Suprapubic skin (tissue), 4 donors: ENCODE measurements around the gene SHC2. TPM values are rescaled to one million over a fixed set of nuclear protein-coding genes. Genes with fewer than 3 reads are reported as not detected.
"Not testable (repeated sequence)": the region's sequence is repeated elsewhere in the genome, so short reads cannot be mapped to it uniquely, and the experiment has no call there.

Experiments
- DNase-seq, 2 donors: peaks; one replicate each; pipeline ENCODE4 v3.0.0-alpha.2; 2019; ENCODE audit warnings: low spot score in 2 of 2
- H3K27ac ChIP-seq: fragments of 200-600 bp; sonication (generic); one replicate; pipeline ENCODE4 v1.5.1; 2019
- H3K27me3 ChIP-seq: fragments of 200-600 bp; sonication (generic); one replicate; pipeline ENCODE4 v1.5.1; 2019
- H3K36me3 ChIP-seq: fragments of 200-600 bp; sonication (generic); one replicate; pipeline ENCODE4 v1.5.1; 2019
- H3K4me1 ChIP-seq: fragments of 200-600 bp; sonication (generic); one replicate; pipeline ENCODE4 v1.5.1; 2019
- H3K4me3 ChIP-seq: fragments of 200-600 bp; sonication (generic); one replicate; pipeline ENCODE4 v1.5.1; 2019; ENCODE audit warnings: mild to moderate bottlenecking
- H3K9me3 ChIP-seq: fragments of 200-600 bp; sonication (generic); one replicate; pipeline ENCODE4 v1.5.1; 2019
- EP300 ChIP-seq: sonication (generic); formaldehyde crosslinking; IDR thresholded peaks from one replicate; pipeline ENCODE4 v1.6.1; 2017; ENCODE audit warnings: antibody characterized with exemption
- POLR2A ChIP-seq, 2 donors: fragments of 450-650 bp; IDR thresholded peaks; one replicate each; pipeline ENCODE4 v1.6.1; 2017; ENCODE audit warnings: antibody characterized with exemption in 2 of 2, mild to moderate bottlenecking in 2 of 2, moderate library complexity in 2 of 2
- POLR2AphosphoS5 ChIP-seq, 3 donors: sonication (generic); formaldehyde crosslinking; IDR thresholded peaks; one replicate each; pipeline ENCODE4 v1.6.1; 2017; ENCODE audit warnings: antibody characterized with exemption in 3 of 3
- WGBS: methylation state at CpG from one replicate; pipeline ENCODE4 v1.1.5; 2018; 5-methylcytosine and 5-hydroxymethylcytosine counted together
- total RNA-seq, 4 donors: library from RNA; depleted of rRNA; stranded (reverse); fragments of >200 nt; gene quantifications; one replicate each; pipeline ENCODE4 v1.1.0, GENCODE V29; 2016
- TF ChIP-seq, protein P1 (sequence below), 2 donors: fragments of 200-600 bp in 1 of 2; fragments of 450-650 bp in 1 of 2; sonication (generic) in 1 of 2; IDR thresholded peaks; one replicate each; pipeline ENCODE4 v1.5.1; 2016 to 2019; ENCODE audit warnings: antibody characterized with exemption in 2 of 2, mild to moderate bottlenecking in 1 of 2, moderate library complexity in 1 of 2

The SHC2 gene
- total RNA-seq, 4 donors from 2014 or later = 16.3 to 40.7 (median 19.6) TPM

DNA sequence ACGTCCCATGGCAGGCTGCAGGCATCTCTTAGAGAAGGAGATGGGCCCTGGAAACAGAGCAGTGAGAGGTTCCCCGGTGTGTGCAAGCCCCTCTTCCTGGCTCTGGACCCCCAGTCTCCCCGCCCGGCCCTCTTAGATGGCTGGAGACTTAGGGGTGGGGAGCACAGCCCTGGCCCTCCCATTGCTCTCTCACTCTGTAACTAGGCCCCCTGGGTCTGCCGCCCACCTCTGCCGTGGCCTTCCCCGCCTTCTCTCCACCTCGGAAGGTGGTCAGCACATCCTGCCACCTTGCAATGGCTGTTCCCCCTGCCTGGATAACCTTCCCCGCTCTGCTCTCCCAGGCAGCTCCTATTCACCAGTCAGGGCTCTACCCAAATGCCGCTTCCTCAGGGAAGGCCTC lies 30.1 kb downstream of the SHC2 start:
- 97% methylated on average over 9 of the region's 10 CpGs for WGBS
- TF ChIP-seq POLR2A (IDR thresholded peaks at IDR 0.05) (no peak), POLR2AphosphoS5 (IDR thresholded peaks at IDR 0.05) (no peak), EP300 (no peak)
- TF ChIP-seq, protein P1, sequence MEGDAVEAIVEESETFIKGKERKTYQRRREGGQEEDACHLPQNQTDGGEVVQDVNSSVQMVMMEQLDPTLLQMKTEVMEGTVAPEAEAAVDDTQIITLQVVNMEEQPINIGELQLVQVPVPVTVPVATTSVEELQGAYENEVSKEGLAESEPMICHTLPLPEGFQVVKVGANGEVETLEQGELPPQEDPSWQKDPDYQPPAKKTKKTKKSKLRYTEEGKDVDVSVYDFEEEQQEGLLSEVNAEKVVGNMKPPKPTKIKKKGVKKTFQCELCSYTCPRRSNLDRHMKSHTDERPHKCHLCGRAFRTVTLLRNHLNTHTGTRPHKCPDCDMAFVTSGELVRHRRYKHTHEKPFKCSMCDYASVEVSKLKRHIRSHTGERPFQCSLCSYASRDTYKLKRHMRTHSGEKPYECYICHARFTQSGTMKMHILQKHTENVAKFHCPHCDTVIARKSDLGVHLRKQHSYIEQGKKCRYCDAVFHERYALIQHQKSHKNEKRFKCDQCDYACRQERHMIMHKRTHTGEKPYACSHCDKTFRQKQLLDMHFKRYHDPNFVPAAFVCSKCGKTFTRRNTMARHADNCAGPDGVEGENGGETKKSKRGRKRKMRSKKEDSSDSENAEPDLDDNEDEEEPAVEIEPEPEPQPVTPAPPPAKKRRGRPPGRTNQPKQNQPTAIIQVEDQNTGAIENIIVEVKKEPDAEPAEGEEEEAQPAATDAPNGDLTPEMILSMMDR (IDR thresholded peaks at IDR 0.05) = no peak
- Histone ChIP-seq H3K9me3 (no peaks in the 10 kb centered on the region), H3K4me1 (no peaks in the 10 kb centered on the region), H3K27me3 (no peaks in the 10 kb centered on the region), H3K4me3 (no peak overlapping the region), H3K36me3 (peaks cover 4% of the 10 kb centered on the region), H3K27ac (no peak overlapping the region)
- DNase-seq = no peak

DNA sequence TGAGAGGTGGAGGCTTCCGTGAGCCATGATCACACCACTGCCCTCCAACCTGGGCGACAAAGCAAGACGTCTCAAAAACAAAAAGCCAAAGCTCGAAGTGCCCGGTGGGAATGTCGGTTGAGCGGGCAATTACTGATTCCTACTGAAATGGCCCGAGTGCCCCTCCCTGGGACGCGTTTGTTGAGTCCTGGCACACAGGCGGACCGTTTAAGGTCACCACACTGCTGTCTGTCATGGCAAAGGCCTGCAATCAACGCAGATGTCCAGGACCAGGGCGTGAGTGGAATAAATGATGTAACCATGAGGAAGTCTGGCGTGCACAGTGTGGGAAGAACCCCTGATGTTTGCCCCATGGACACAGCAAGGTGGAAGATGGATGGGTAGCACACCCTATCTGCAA lies 32.7 kb downstream of the SHC2 start:
- Histone ChIP-seq H3K4me3 (no peak overlapping the region), H3K4me1 (no peaks in the 10 kb centered on the region), H3K27ac (no peak overlapping the region), H3K27me3 (no peaks in the 10 kb centered on the region), H3K36me3 (peaks cover 4% of the 10 kb centered on the region), H3K9me3 (no peaks in the 10 kb centered on the region)
- WGBS = 91% methylated on average over 13 of the region's 15 CpGs
- DNase-seq = peak in 1 of 2 donors; percentile 60
- TF ChIP-seq POLR2A (IDR thresholded peaks at IDR 0.05) (no peak), POLR2AphosphoS5 (IDR thresholded peaks at IDR 0.05) (no peak)

- WGBS = 77% methylated on average over 13 of the region's 19 CpGs
- not testable (repeated sequence) for H3K36me3 ChIP-seq, H3K27me3 ChIP-seq, H3K9me3 ChIP-seq, H3K4me3 ChIP-seq, H3K27ac ChIP-seq, H3K4me1 ChIP-seq, DNase-seq
These were observed 33.2 kb downstream of the SHC2 start for GRCh38 chr19:427675-428074.

GRCh38 chr19:426725-427445 lies 33.9 kb downstream of the SHC2 start:
- H3K4me3 ChIP-seq = no peak overlapping the region
- H3K4me1 ChIP-seq = no peaks in the 10 kb centered on the region
- no peak overlapping the region for H3K27ac ChIP-seq
- H3K9me3 ChIP-seq = no peaks in the 10 kb centered on the region
- TF ChIP-seq POLR2A (IDR thresholded peaks at IDR 0.05) = no peak
- TF ChIP-seq, protein P1 (IDR thresholded peaks at IDR 0.05) = no peak
- no peak for TF ChIP-seq POLR2AphosphoS5 (IDR thresholded peaks at IDR 0.05)
- no peak for TF ChIP-seq EP300
- no peaks in the 10 kb centered on the region for H3K27me3 ChIP-seq
- WGBS = 84% methylated on average over 49 of the region's 51 CpGs
- peaks cover 6% of the 10 kb centered on the region for H3K36me3 ChIP-seq
- DNase-seq = no peak

DNA sequence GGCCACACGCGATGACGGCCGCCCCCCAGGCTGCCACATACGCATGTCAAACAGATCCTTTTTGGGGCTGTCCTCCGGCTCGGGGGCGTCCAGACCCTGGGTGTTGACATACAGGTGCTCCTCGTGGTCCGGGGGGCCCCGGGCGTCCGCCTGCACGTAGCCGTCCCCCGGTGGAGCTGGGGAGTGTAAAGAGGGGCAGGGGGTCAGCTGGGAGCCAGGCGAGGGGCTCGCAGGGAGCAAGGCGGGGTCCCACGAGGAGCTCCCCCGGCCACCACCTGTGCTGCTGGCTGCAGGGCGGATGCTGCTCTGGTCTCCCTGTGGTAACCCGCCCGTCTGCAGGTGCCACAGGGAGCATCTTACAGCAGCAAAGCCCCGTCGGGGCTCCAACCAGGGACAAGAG lies 35.8 kb downstream of the SHC2 start:
- H3K27me3 ChIP-seq = no peaks in the 10 kb centered on the region
- H3K27ac ChIP-seq = no peak overlapping the region
- 88% methylated on average over 11 of the region's 26 CpGs for WGBS
- H3K36me3 ChIP-seq = peaks cover 6% of the 10 kb centered on the region
- H3K9me3 ChIP-seq = no peaks in the 10 kb centered on the region
- DNase-seq = no peak
- TF ChIP-seq POLR2AphosphoS5 (IDR thresholded peaks at IDR 0.05) (no peak), EP300 (no peak), POLR2A (IDR thresholded peaks at IDR 0.05) (no peak)
- TF ChIP-seq, protein P1 (IDR thresholded peaks at IDR 0.05) = no peak
- no peaks in the 10 kb centered on the region for H3K4me1 ChIP-seq
- H3K4me3 ChIP-seq = no peak overlapping the region

- 95% methylated on average over 4 of the region's 15 CpGs for WGBS
- H3K4me1 ChIP-seq = no peaks in the 10 kb centered on the region
- no peaks in the 10 kb centered on the region for H3K9me3 ChIP-seq
These were observed 36.3 kb downstream of the SHC2 start for GRCh38 chr19:424546-424945.

More at GRCh38 chr19:424546-424945, 36.3 kb downstream of the SHC2 start:
- H3K27ac ChIP-seq = no peak overlapping the region
- H3K27me3 ChIP-seq = no peaks in the 10 kb centered on the region
- no peak overlapping the region for H3K4me3 ChIP-seq
- peaks cover 2% of the 10 kb centered on the region for H3K36me3 ChIP-seq
- DNase-seq = no peak
- no peak for TF ChIP-seq EP300
- TF ChIP-seq, protein P1 (IDR thresholded peaks at IDR 0.05) = no peak
- no peak for TF ChIP-seq POLR2A (IDR thresholded peaks at IDR 0.05)
